ENCODE measurements around the gene SYNDIG1. TPM values are rescaled to one million over a fixed set of nuclear protein-coding genes. Genes with fewer than 3 reads are reported as not detected.

SYNDIG1 gene
- polyA plus RNA-seq, 1 of the 3 experiments (the other 2 are of a cell fraction) = not detected

- no peaks in the 10 kb centered on the region for H3K79me2 ChIP-seq (ENCODE audit: insufficient read depth)
- ChIA-PET CTCF (no interaction called here), POLR2A (no interaction called here)
- DNase-seq = no peak
- H3K9me2 ChIP-seq = no peaks in the 10 kb centered on the region
- no peak overlapping the region for H3K4me2 ChIP-seq
- H4K20me1 ChIP-seq (ENCODE audit: insufficient read depth) = no peaks in the 10 kb centered on the region
- no peak overlapping the region for H3K9ac ChIP-seq
- no peak overlapping the region for H3K4me3 ChIP-seq (ENCODE audit: low read depth in 2 of 2, low read length in 1 of 2)
- no peaks in the 10 kb centered on the region for H3K4me1 ChIP-seq (ENCODE audit: control insufficient read depth in 1 of 2, insufficient read depth in 2 of 2, low read depth in 1 of 2, low read length in 1 of 2)
- H3K36me3 ChIP-seq (replicated peaks in 1 of 2; ENCODE audit: control insufficient read depth in 1 of 2, insufficient read depth in 2 of 2, low read length in 1 of 2) = no peaks in the 10 kb centered on the region
- no peak overlapping the region for H3K27ac ChIP-seq (ENCODE audit: low read depth in 2 of 2, low read length in 1 of 2)
- H3F3A ChIP-seq (replicated peaks; ENCODE audit: insufficient read depth) = no peaks in the 10 kb centered on the region
- no peaks in the 10 kb centered on the region for H3K9me3 ChIP-seq
- TF ChIP-seq NRF1 (IDR thresholded peaks at IDR 0.05; ENCODE audit: low read depth, low read length) (no peak), TAF1 (IDR thresholded peaks at IDR 0.05; ENCODE audit: borderline replicate concordance, low read depth, low read length) (no peak), SMC3 (IDR thresholded peaks at IDR 0.05; ENCODE audit: low read depth, low read length) (no peak), GATA2 (CRISPR knock-in tag; IDR thresholded peaks at IDR 0.05) (no peak), YY1 (IDR thresholded peaks at IDR 0.05; ENCODE audit: low read depth) (no peak), TEAD4 (IDR thresholded peaks at IDR 0.05; ENCODE audit: borderline replicate concordance, insufficient read depth) (no peak), REST (IDR thresholded peaks at IDR 0.05; ENCODE audit: low read depth, low read length) (no peak), MEF2A (IDR thresholded peaks at IDR 0.05; ENCODE audit: borderline replicate concordance, low read depth) (no peak), FOSL2 (IDR thresholded peaks at IDR 0.05; ENCODE audit: borderline replicate concordance, low read depth) (no peak), RCOR1 (IDR thresholded peaks at IDR 0.05; ENCODE audit: low read length) (no peak), USF1 (IDR thresholded peaks at IDR 0.05; ENCODE audit: borderline replicate concordance, low read depth) (no peak), EZH2phosphoT487 (IDR thresholded peaks at IDR 0.05; ENCODE audit: borderline replicate concordance, low read depth) (no peak), MXI1 (IDR thresholded peaks at IDR 0.05; ENCODE audit: low read depth, low read length) (no peak), PBX3 (IDR thresholded peaks at IDR 0.05) (no peak), RXRA (IDR thresholded peaks at IDR 0.05; ENCODE audit: borderline replicate concordance, low read depth) (no peak), RFX5 (IDR thresholded peaks at IDR 0.05; ENCODE audit: low read length) (no peak), USF2 (IDR thresholded peaks at IDR 0.05; ENCODE audit: borderline replicate concordance, low read depth, low read length) (no peak), ELF1 (IDR thresholded peaks at IDR 0.05) (no peak)
- TF ChIP-seq, protein P1, sequence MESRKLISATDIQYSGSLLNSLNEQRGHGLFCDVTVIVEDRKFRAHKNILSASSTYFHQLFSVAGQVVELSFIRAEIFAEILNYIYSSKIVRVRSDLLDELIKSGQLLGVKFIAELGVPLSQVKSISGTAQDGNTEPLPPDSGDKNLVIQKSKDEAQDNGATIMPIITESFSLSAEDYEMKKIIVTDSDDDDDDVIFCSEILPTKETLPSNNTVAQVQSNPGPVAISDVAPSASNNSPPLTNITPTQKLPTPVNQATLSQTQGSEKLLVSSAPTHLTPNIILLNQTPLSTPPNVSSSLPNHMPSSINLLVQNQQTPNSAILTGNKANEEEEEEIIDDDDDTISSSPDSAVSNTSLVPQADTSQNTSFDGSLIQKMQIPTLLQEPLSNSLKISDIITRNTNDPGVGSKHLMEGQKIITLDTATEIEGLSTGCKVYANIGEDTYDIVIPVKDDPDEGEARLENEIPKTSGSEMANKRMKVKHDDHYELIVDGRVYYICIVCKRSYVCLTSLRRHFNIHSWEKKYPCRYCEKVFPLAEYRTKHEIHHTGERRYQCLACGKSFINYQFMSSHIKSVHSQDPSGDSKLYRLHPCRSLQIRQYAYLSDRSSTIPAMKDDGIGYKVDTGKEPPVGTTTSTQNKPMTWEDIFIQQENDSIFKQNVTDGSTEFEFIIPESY (IDR thresholded peaks at IDR 0.05; ENCODE audit: borderline replicate concordance, low read depth) = no peak
- TF ChIP-seq, protein P2, sequence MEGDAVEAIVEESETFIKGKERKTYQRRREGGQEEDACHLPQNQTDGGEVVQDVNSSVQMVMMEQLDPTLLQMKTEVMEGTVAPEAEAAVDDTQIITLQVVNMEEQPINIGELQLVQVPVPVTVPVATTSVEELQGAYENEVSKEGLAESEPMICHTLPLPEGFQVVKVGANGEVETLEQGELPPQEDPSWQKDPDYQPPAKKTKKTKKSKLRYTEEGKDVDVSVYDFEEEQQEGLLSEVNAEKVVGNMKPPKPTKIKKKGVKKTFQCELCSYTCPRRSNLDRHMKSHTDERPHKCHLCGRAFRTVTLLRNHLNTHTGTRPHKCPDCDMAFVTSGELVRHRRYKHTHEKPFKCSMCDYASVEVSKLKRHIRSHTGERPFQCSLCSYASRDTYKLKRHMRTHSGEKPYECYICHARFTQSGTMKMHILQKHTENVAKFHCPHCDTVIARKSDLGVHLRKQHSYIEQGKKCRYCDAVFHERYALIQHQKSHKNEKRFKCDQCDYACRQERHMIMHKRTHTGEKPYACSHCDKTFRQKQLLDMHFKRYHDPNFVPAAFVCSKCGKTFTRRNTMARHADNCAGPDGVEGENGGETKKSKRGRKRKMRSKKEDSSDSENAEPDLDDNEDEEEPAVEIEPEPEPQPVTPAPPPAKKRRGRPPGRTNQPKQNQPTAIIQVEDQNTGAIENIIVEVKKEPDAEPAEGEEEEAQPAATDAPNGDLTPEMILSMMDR (IDR thresholded peaks at IDR 0.05) = no peak
- H2AFZ ChIP-seq (ENCODE audit: low read depth) = no peak overlapping the region
- WGBS (ENCODE audit: low lambda C conversion rate) = 37% methylated on average over 3 of the region's 3 CpGs
- peaks cover 7% of the 10 kb centered on the region; the same call in 1 of the 2 replicates for H3K27me3 ChIP-seq (ENCODE audit: insufficient read depth)
These were observed 7.6 kb upstream of the SYNDIG1 start for GRCh38 chr20:24461848-24462247.

Data from SK-N-SH (cell line).